Suppressor macrophage treated with lipopolysaccharide for 1 hour (primary cell): ENCODE results near the gene CLTB.

Source experiments
- DNase-seq, 3 donors: peaks; one replicate each; pipeline ENCODE4 v3.0.0-alpha.2; 2020 to 2022

The CLTB gene

DNA sequence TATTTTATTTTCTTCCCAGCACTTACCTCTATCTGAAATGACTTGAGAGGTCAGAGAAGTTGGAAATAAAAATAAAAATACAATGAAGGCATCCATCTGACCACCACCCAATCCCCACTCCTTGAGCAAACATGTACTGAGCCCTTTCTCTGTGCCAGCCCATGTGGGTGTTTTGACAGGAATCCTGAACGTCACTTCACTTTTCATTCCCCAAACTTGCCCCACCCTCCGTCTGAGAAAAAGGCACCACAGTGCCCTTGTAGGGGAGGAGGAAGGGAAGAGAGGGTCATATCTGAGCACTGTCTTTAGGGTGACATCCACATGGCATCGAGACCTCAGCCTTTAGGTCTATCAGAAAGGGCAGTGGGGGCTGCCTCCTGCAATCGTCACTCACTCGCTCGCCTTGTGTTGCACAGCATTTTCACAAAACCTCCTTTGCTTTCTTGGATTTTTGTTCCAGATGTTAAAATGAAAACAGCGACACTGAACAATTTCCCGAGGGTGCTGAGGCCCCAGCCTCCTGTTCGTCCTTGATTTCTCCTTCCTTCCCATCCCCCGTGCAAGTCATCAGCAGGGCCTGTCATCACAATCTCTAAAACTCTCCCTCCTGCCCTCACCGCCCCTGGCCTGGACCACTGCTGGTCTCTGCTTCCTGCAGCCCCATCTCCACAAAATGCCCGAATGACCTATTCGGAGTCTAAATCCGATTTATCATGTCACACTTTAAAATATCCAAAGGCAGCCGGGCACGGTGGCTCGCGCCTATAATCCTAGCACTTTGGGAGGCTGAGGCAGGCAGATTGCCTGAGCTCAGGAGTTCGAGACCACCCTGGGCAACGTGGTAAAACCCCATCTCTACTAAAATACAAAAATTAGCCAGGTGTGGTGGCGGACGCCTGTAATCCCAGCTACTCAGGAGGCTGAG, 14.8 kb downstream of the CLTB start:
- no peak for DNase-seq

- DNase-seq, result no peak
Observed at GRCh38 chr5:176400382-176401156, 15.8 kb downstream of the CLTB start.

- no peak for DNase-seq
Observed at GRCh38 chr5:176397736-176398420, 18.5 kb downstream of the CLTB start.

DNA sequence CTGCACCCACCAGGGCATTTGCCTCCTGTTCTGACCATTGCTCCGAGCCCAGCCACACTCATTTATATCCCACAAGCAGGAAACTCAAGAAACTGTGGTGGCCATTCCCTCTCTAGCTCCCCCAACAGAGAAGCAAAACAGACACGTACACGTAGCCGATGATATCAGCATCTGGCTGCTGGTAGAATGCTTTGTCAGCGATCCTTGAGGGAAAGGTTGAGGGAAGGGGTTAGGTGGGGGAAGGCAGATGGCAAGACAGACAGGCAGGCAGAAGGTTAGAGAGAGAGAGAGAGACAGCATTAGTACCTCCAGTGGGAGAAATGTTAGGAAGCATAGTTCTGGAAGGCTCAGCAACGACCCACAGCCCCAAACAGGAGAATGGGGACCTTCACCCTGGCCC, 20.0 kb downstream of the CLTB start:
- no peak for DNase-seq

GRCh38 chr5:176394881-176395675, 21.3 kb downstream of the CLTB start:
- DNase-seq, result no peak

DNA sequence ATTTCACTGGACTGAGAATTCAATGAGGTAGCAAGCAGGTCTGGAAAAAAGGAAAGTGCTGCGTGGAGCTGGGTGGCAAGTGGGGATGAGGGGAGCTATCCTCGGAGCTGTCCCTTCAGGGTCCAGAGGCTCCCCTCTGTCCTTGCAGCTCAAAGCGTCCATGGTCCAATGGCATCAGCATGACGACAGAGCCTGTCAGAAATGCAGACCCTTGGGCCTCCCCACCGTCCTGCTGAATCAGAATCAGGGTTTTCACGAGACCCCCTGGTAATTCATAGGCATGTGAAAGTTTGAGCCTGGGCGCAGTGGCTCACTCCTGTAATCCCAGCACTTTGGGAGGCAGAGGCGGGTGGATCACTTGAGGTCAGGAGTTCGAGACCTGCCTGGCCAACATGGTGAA, 22.2 kb downstream of the CLTB start:
- DNase-seq, result no peak

DNA sequence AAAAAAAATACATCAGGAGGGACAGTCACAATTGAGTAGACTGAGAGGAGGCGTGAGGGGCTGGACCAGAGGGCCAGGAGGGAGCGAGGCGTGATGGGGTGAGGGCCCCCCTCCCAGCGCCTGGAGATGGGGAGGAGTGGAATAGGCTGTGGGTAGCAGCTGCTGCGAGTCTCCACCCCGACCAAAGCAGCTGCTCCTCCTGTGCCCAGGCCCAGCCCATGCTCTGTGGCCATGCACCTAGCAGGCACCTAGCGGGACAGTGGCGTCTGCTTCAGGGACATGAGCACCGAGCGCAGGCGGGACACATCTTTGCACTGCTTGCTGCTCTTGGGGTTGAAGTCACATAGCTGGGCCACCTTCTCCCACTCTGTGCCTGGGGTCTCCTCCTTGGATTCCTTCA, 23.8 kb downstream of the CLTB start:
- no peak for DNase-seq

GRCh38 chr5:176391999-176392398, 24.3 kb downstream of the CLTB start:
- peak; percentile 59 to 64 (median 64) for DNase-seq

DNA sequence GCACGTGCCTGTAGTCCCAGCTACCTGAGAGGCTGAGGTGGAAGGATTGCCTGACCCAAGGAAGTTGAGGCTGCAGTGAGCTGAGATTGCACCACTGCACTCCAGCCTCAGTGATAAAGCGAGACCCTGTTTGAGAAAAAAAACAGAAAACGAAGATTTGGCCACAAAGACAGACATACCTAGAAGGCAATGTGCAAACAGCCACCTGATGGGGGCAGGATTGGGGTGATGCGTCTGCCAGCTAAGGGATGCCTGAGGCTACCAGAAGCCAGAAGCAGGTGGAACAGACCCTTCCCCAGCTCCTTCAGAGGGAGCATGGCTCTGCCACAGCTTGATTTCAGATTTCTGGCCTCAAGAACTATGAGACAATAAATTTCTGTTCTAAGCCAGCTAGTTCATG, 24.9 kb downstream of the CLTB start:
- no peak for DNase-seq

DNA sequence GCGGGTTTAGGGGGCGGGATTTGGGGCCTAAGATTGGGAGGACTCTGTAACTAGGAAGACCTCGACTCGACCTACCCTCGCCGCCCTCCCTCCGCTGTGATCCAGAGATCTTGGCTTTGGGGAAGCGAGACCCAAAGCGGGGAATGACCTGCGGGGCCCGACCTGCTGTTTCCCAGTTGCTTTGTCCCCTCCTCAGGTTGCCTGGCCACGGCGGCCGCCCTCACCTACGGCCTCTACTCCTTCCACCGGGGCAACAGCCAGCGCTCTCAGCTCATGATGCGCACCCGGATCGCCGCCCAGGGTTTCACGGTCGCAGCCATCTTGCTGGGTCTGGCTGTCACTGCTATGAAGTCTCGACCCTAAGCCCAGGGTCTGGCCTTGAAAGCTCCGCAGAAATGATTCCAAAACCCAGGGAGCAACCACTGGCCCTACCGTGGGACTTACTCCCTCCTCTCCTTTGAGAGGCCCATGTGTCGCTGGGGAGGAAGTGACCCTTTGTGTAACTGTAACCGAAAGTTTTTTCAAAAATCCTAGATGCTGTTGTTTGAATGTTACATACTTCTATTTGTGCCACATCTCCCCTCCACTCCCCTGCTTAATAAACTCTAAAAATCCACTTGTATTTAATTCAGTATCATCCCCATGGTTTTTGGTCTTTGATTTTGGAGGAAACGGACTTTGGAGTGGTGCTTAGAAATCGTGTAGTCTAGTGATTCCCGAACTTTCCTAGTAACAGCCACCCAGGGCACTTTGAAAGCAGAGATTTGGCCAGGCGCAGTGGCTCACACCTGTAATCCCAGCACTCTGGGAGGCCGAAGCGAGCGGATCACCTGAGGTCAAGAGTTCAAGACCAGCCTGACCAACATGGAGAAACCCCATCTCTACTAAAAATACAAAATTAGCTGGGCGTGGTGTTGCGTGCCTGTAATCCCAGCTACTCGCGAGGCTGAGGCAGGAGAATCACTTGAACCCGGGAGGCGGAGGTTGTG, 26.9 kb downstream of the CLTB start:
- DNase-seq, result no peak

DNA sequence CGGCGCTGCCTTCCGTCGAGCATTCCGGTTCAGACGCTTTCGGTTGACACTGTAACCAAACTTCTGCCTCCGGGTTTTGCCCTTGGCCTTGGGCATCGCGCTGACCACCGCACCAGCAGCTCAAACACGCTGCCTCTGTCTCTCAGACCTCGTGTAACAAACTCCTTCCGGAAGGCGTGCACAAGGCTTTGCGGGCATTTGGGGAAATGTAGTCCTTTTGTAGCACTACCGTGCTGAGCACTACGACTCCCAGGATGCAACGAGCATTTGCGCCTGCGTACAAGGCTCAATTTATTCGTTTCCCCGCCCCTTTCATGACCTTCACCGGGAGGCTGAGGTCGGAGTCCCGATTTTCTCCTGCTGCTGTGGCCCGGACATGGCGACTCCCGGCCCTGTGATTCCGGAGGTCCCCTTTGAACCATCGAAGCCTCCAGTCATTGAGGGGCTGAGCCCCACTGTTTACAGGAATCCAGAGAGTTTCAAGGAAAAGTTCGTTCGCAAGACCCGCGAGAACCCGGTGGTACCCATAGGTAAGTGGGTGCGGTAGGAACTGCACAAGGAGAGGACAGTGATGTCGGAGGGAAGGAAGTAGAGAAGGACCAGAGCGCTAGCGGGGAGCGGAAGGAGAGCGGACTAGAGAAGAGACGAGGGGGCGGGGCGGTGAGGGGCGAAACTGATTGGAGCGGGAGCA, 27.8 kb downstream of the CLTB start, which contains the start of the genes HIGD2A and NOP16:
Gene HIGD2A, plus strand, starts transcription at position 308 of the 691 bp plus-strand sequence. Its CDS starts 69 bp downstream, at position 377.
Gene NOP16, minus strand, starts transcription at position 155 of the 691 bp plus-strand sequence. Its CDS starts 59 bp downstream, at position 96.
- peak; percentile 99 to 100 (median 99) for DNase-seq

- peak in 2 of 3 donors; percentile 19 to 20 for DNase-seq
Observed at GRCh38 chr5:176388003-176388443, 28.3 kb downstream of the CLTB start.

- DNase-seq, result no peak
Observed at GRCh38 chr5:176387384-176387925, 28.9 kb downstream of the CLTB start.

- no peak for DNase-seq
Observed at GRCh38 chr5:176386491-176386890, 29.8 kb downstream of the CLTB start.

- no peak for DNase-seq
Observed at GRCh38 chr5:176384991-176385390, 31.3 kb downstream of the CLTB start.

GRCh38 chr5:176384366-176384930, 31.9 kb downstream of the CLTB start:
- DNase-seq, result no peak

GRCh38 chr5:176383961-176384360, 32.4 kb downstream of the CLTB start:
- DNase-seq, result no peak

DNA sequence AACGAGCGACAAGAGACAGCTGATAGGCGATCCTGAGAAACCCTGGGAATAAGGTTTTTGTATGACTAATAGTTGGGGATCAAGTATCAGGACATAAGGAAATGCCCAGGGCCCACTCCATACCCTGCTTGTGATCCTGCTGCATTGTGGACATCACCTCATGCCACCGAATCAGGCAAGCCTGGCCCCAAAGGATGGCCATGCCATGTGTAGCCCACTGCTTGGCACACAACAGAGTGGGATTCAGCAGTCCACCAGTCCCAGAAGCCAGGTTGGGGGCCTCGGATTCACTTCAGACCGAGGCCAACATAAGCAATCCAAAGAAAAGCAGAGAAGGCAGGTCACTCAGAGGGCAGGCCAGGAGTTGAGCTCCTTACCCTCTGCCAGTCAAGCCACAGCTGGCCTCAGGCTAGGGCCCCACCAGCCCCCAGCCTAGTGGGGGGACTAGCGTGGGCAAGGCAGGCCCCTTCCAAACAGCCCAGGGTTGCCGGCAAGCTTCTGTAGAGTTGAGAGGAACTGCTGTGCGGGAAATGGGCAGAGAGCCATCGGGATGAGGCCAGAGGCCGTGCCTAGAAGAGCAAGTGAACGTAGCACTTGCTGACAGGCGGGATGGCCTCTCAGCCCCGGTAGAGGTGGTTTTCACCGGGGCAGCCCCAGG, 33.0 kb downstream of the CLTB start:
- no peak for DNase-seq

- no peak for DNase-seq
Observed at GRCh38 chr5:176382721-176383120, 33.6 kb downstream of the CLTB start.
